ENCODE measurements around the gene OSBP2.

DNA sequence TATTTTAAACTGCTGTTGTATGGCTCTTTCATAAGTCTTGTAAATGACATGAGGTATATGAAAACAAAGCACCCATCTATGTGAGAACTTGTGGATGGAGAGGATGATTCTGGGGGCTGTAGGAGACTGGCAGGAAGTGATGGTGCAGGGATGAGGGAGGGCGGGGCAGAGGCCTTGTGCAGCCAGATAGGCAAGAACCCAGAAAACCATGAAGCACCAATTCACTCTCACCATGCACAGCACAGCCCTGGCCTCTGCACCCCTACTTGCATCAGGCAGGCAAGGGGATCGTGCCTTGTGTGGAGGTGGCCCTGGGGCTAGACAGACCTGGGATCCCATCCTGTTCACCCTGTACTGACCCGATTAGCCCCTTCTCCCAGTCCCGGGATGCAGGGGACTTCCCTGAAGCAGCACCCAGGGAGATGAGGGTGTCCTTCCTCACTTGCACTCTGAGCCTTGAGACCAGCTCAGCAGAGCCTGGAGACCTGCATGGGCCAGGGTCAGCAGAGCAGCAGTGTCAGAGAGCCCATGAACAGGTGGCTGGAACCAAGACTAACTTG lies 188.4 kb downstream of the OSBP2 start:
- TF ChIP-seq CTCF (conservative IDR thresholded peaks at IDR 0.05; ENCODE audit: low read depth in 2 of 2) (no peak), REST (IDR thresholded peaks at IDR 0.05; ENCODE audit: unreplicated experiment) (no peak), EZH2phosphoT487 (IDR thresholded peaks at IDR 0.05; ENCODE audit: unreplicated experiment) (no peak), POLR2AphosphoS5 (IDR thresholded peaks at IDR 0.05; ENCODE audit: low read depth) (no peak), EZH2 (IDR thresholded peaks at IDR 0.05; ENCODE audit: low read depth, unreplicated experiment) (no peak), CREB1 (CRISPR knock-in tag; IDR thresholded peaks at IDR 0.05; ENCODE audit: low read depth) (no peak), NANOG (IDR thresholded peaks at IDR 0.05; ENCODE audit: borderline replicate concordance) (no peak), JUNB (IDR thresholded peaks at IDR 0.05; ENCODE audit: unreplicated experiment) (no peak), ZNF114 (CRISPR knock-in tag; IDR thresholded peaks at IDR 0.05) (no peak)
- TF ChIP-seq, protein P1, sequence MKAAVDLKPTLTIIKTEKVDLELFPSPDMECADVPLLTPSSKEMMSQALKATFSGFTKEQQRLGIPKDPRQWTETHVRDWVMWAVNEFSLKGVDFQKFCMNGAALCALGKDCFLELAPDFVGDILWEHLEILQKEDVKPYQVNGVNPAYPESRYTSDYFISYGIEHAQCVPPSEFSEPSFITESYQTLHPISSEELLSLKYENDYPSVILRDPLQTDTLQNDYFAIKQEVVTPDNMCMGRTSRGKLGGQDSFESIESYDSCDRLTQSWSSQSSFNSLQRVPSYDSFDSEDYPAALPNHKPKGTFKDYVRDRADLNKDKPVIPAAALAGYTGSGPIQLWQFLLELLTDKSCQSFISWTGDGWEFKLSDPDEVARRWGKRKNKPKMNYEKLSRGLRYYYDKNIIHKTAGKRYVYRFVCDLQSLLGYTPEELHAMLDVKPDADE (IDR thresholded peaks at IDR 0.05), result no peak
